ENCODE measurements around the gene PIGL. TPM values are rescaled to one million over a fixed set of nuclear protein-coding genes. Genes with fewer than 3 reads are reported as not detected.

Gene PIGL
- total RNA-seq, 1 donor from 2014 or later = 31.1 TPM

GRCh38 chr17:16374146-16374938 lies 157.3 kb downstream of the PIGL start:
- Mint-ChIP-seq H3K27me3 (ENCODE audit: low read depth) (no peaks in the 10 kb centered on the region), H3K36me3 (ENCODE audit: low read depth) (no peaks in the 10 kb centered on the region), H3K4me3 (no peak overlapping the region), H3K27ac (ENCODE audit: unreplicated experiment) (peak overlapping the region; percentile 19), H3K9me3 (no peaks in the 10 kb centered on the region), H3K4me1 (peaks cover 16% of the 10 kb centered on the region)
- no peak for DNase-seq (ENCODE audit: low read depth, low spot score)
- TF ChIP-seq CTCF (conservative IDR thresholded peaks at IDR 0.05) = no peak

Small RNAs within 50 kb of the gene (microRNA-seq; reads per million reads assigned to microRNA genes)
- 1.8 reads per million for gene MIR1288

Other genes with a start within 250 kb of the PIGL start
- gene ZSWIM7, start 217.5 kb upstream of the PIGL start, total RNA-seq = 39.0 and 41.9 TPM in 2 replicates
- 40.3 TPM in 2 replicates for gene TTC19, start 217.4 kb upstream of the PIGL start, total RNA-seq
- gene NCOR1, start 1.7 kb upstream of the PIGL start, total RNA-seq = 129 and 136 TPM in 2 replicates
- gene CENPV, start 136.3 kb downstream of the PIGL start, total RNA-seq = 488 and 489 TPM in 2 replicates
- 2,058 and 2,177 TPM in 2 replicates for gene UBB, start 163.9 kb downstream of the PIGL start, total RNA-seq
- gene TRPV2, start 198.4 kb downstream of the PIGL start, total RNA-seq = 0.98 and 1.3 TPM in 2 replicates

Data from neural crest cell (in vitro differentiated cells).